ENCODE data around the gene EXPH5. TPM values are rescaled to one million over a fixed set of nuclear protein-coding genes. Genes with fewer than 3 reads are reported as not detected.

Gene EXPH5
- total RNA-seq, 4 donors from 2014 or later: 19.8 to 73.8 (median 33.2) TPM

- DNase-seq: no peak
- Histone ChIP-seq H3K27me3 (no peaks in the 10 kb centered on the region), H3K27ac (no peak overlapping the region), H3K36me3 (no peaks in the 10 kb centered on the region), H3K4me3 (no peak overlapping the region), H3K9me3 (no peaks in the 10 kb centered on the region), H3K4me1 (no peaks in the 10 kb centered on the region)
- intact Hi-C loops (cut with DNase I; ENCODE audit: low total_unique reads): no loop called here
- in situ Hi-C loops (cut with MboI; ENCODE audit: low pct_ligation_motif_present in 1 of 4, low pct_unique_long_range_greater_than_20kb in 1 of 4, low sequenced_read_pairs in 3 of 4): no loop called here
- WGBS, 2 donors (ENCODE audit: low coverage in 1 of 2): 96% methylated on average over 1 of the region's 1 CpG; no CpG with 5 or more reads in 1 of the 2 donors
- TF ChIP-seq, protein P1, sequence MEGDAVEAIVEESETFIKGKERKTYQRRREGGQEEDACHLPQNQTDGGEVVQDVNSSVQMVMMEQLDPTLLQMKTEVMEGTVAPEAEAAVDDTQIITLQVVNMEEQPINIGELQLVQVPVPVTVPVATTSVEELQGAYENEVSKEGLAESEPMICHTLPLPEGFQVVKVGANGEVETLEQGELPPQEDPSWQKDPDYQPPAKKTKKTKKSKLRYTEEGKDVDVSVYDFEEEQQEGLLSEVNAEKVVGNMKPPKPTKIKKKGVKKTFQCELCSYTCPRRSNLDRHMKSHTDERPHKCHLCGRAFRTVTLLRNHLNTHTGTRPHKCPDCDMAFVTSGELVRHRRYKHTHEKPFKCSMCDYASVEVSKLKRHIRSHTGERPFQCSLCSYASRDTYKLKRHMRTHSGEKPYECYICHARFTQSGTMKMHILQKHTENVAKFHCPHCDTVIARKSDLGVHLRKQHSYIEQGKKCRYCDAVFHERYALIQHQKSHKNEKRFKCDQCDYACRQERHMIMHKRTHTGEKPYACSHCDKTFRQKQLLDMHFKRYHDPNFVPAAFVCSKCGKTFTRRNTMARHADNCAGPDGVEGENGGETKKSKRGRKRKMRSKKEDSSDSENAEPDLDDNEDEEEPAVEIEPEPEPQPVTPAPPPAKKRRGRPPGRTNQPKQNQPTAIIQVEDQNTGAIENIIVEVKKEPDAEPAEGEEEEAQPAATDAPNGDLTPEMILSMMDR (IDR thresholded peaks at IDR 0.05): no peak
- TF ChIP-seq POLR2A (IDR thresholded peaks at IDR 0.05): no peak
These were observed 68.4 kb downstream of the EXPH5 start for GRCh38 chr11:108525161-108525560.

DNA sequence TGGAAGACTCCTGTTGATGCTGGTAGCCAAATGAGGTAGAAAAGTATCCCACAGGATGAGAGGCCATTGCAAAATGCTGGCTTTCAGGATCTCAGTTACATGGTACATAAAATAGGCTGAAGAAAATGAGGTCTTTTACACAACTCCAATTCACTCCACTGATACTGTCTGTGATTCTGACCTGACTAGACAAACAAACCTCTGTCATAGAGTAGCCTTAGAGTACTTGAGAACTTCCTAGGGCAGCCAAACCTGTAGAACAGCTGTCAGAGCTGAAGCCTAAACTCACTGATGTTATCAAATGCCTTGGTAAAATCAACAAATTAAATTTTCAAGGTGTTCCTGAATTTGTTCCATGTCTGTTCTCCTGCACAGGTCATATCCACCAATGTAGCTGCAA lies 69.1 kb downstream of the EXPH5 start:
- TF ChIP-seq, protein P1 (IDR thresholded peaks at IDR 0.05): no peak
- TF ChIP-seq POLR2AphosphoS5 (IDR thresholded peaks at IDR 0.05) (no peak), POLR2A (IDR thresholded peaks at IDR 0.05) (no peak), EP300 (IDR thresholded peaks at IDR 0.05; ENCODE audit: low read depth) (no peak)
- Histone ChIP-seq H3K4me3 (no peak overlapping the region), H3K9me3 (no peaks in the 10 kb centered on the region), H3K27ac (no peak overlapping the region), H3K27me3 (no peaks in the 10 kb centered on the region), H3K36me3 (no peaks in the 10 kb centered on the region), H3K4me1 (no peaks in the 10 kb centered on the region)
- DNase-seq: no peak
- in situ Hi-C loops (cut with MboI; ENCODE audit: low pct_ligation_motif_present in 1 of 4, low pct_unique_long_range_greater_than_20kb in 1 of 4, low sequenced_read_pairs in 3 of 4): no loop called here
- intact Hi-C loops (cut with DNase I; ENCODE audit: low total_unique reads): no loop called here

- Histone ChIP-seq H3K27ac (no peak overlapping the region), H3K36me3 (no peaks in the 10 kb centered on the region), H3K27me3 (no peaks in the 10 kb centered on the region), H3K4me1 (no peaks in the 10 kb centered on the region), H3K9me3 (no peaks in the 10 kb centered on the region), H3K4me3 (no peak overlapping the region)
- intact Hi-C loops (cut with DNase I; ENCODE audit: low total_unique reads): no loop called here
- in situ Hi-C loops (cut with MboI; ENCODE audit: low pct_ligation_motif_present in 1 of 4, low pct_unique_long_range_greater_than_20kb in 1 of 4, low sequenced_read_pairs in 3 of 4): no loop called here
- TF ChIP-seq EP300 (IDR thresholded peaks at IDR 0.05; ENCODE audit: low read depth) (no peak), POLR2AphosphoS5 (IDR thresholded peaks at IDR 0.05) (no peak), POLR2A (IDR thresholded peaks at IDR 0.05) (no peak)
- TF ChIP-seq, protein P1 (IDR thresholded peaks at IDR 0.05): no peak
- WGBS, 2 donors (ENCODE audit: low coverage in 1 of 2): 55 to 89% methylated on average over 1 of the region's 1 CpG
- no peak for DNase-seq
These were observed 71.2 kb downstream of the EXPH5 start for GRCh38 chr11:108522318-108522717.

DNA sequence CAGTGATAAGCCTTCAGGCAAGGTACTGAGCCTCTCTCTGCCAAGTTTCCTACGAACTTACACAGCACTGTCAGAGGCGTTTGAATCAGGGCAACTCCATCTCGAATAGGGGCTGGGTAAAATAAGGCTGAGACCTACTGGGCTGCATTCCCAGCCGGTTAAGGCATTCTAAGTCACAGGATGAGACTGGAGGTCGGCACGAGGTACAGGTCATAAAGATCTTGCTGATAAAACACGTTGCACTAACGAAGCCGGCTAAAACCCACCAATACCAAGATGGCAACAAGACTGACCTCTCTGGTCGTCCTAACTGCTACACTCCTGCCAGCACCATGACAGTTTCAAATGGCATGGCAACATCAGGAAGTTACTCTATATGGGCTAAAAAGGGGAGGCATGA lies 75.0 kb downstream of the EXPH5 start:
- Histone ChIP-seq H3K4me3 (no peak overlapping the region), H3K27ac (no peak overlapping the region), H3K36me3 (peaks cover 0 to 10% (median under 1%) of the 10 kb centered on the region in 4 donors), H3K27me3 (no peaks in the 10 kb centered on the region), H3K9me3 (no peaks in the 10 kb centered on the region), H3K4me1 (no peaks in the 10 kb centered on the region)
- 76 to 89% methylated on average over 7 to 10 of the region's 10 CpGs for WGBS, 2 donors (ENCODE audit: low coverage in 1 of 2)
- TF ChIP-seq EP300 (IDR thresholded peaks at IDR 0.05; ENCODE audit: low read depth) (no peak), POLR2A (IDR thresholded peaks at IDR 0.05) (no peak), POLR2AphosphoS5 (IDR thresholded peaks at IDR 0.05) (no peak)
- TF ChIP-seq, protein P1 (IDR thresholded peaks at IDR 0.05): no peak
- in situ Hi-C loops (cut with MboI; ENCODE audit: low pct_ligation_motif_present in 1 of 4, low pct_unique_long_range_greater_than_20kb in 1 of 4, low sequenced_read_pairs in 3 of 4): no loop called here
- DNase-seq: no peak
- intact Hi-C loops (cut with DNase I; ENCODE audit: low total_unique reads): no loop called here

All from transverse colon (tissue), 4 donors.